GM18861 (cell line): Measurements from ENCODE around the gene IMP4.
"Not testable (repeated sequence)": the region's sequence is repeated elsewhere in the genome, so short reads cannot be mapped to it uniquely, and the experiment has no call there.

Experiments
- ATAC-seq: cut with Tn5 transposase; IDR thresholded peaks from one replicate; pipeline ENCODE4 v1.9.1; 2021; ENCODE audit not compliant: unreplicated experiment

IMP4 gene, protein sequence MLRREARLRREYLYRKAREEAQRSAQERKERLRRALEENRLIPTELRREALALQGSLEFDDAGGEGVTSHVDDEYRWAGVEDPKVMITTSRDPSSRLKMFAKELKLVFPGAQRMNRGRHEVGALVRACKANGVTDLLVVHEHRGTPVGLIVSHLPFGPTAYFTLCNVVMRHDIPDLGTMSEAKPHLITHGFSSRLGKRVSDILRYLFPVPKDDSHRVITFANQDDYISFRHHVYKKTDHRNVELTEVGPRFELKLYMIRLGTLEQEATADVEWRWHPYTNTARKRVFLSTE

GRCh38 chr2:130342533-130343275, at the start of gene IMP4:
IMP4 (plus strand) TSS chr2:130342897; CDS start chr2:130342933, 36 bp downstream.
- ATAC-seq, result peak; percentile 75

- no peak for ATAC-seq
These were observed 42.3 kb upstream of the IMP4 start for GRCh38 chr2:130300258-130300969.

- no peak for ATAC-seq
These were observed 41.7 kb upstream of the IMP4 start for GRCh38 chr2:130300970-130301348.

- ATAC-seq, result no peak
These were observed 40.4 kb upstream of the IMP4 start for GRCh38 chr2:130302164-130302886.

DNA sequence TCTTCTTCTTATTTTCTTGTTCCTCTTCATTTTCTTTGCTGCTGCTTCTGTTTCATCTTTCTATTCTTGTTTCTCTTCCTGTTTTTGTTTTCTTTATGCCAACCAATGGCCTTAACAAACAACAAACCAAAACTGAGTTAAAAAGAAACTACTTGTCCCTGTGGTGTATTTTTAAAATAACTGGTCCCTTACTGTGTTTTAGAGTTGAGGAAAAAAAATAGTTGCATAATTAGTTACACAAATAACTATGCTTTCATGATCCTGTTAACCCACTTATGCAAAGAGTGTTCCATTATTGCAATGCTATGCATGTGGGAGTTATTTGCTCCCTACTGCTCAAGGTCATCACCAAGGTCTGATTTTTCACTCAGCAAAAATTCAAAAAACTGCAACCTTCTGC, 39.5 kb upstream of the IMP4 start:
- peak; percentile 71 for ATAC-seq

DNA sequence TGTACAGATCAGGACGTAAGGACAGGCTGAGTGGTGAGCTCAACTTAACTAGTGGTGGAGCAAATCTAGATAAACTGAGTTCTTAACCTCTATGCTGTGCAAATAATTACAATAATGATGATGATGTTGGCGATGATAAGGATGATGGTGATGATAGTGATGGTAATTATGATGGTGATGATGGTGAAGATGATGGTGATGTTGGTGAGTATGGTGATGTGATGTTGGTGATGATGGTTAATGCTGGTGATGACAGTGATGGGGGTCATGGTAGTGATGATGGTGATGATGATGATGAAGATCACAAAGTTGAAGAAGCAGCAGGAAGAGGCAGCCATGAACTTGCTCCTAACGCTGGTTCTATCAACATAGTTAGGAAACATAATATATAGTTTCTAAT, 38.0 kb upstream of the IMP4 start:
- ATAC-seq, result no peak

- no peak for ATAC-seq
These were observed 34.8 kb upstream of the IMP4 start for GRCh38 chr2:130307850-130308249.

DNA sequence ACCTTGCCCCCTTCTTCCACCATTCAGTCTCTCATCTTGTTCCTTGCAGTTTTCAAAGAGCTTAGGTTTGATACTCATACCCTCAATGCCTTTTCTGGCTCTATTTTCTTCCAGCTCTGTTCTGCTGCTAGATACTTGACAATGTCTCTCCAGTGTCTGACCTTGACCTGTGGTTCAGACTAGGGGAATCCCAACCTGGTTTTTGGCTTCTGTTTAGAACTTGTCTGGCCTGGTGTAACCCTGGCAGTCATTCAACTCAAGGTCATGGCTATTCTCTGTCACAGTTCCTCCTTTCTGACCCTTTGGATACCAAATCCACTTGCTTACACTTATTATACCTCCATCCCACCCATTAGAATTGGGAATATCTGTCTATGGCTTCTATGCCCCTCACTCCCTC, 31.8 kb upstream of the IMP4 start:
- ATAC-seq, result no peak

DNA sequence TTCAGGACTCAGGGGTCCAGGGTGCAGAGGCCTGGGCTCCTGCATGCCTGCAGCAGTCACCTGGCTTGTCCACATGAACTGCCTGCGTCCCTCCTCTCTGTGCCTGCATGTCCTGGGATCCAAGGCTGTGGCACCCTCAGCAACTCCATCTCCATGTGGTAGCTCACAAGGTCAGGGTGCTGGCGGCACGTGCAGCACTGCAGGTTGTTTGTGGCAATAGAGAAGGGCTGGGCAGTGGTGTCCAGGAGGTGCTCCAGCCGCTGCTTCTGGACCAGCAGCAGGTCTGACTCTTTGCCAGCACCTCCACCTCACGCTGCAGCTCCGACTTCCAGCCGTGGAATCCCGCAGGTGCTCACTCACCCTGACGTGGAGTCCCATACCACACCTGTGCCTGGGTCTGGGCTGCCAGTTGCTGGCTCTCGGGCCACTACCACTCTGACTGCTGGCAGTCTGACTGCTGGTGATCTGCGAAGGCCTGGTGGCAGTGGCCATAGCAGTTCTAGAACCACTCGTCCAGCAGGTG, 28.8 kb upstream of the IMP4 start:
- no peak for ATAC-seq

DNA sequence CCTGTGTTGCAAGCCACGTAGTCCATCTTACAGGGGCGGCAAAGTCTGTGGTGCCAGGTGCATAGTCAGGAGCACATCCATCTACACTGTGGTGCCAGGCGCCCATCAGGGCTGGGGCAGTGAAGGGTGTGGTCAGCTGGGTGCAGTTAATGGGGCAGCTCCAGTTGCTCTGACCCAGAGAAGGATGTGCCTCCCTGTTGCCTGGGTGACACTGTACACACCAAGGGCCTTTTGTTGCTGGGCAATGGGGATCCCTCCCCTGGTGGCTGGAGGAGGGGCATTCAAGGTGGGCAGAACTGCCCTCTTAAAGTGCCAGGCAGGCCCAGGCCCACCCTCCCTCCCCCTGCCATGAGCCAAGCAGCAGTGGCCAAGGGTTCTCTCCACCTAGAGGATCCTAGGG, 28.3 kb upstream of the IMP4 start:
- ATAC-seq, result no peak

DNA sequence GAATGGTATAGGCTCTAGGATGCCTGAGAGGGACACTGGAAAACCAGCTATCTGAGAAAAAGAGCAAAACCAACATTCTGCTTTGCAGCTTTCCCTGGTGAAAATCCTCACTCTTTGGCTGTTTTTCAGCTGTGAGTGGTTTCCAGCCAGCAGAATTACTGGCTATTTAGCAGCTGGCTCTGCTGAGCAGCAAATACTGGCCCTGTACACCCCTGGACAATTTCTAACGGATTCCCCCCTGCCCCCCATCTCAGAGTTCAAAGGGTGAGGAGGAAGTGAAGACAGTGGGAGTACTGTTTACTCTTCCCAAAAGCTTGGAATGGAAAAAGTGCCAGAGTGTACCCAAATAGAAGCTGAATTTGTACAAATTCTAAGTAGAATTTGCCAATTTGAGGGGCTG, 26.1 kb upstream of the IMP4 start:
- ATAC-seq, result no peak

GRCh38 chr2:130318906-130319305, 23.8 kb upstream of the IMP4 start:
- ATAC-seq, result no peak

GRCh38 chr2:130319536-130319935, 23.2 kb upstream of the IMP4 start:
- no peak for ATAC-seq

GRCh38 chr2:130327703-130328527, 14.8 kb upstream of the IMP4 start:
- ATAC-seq, result no peak

DNA sequence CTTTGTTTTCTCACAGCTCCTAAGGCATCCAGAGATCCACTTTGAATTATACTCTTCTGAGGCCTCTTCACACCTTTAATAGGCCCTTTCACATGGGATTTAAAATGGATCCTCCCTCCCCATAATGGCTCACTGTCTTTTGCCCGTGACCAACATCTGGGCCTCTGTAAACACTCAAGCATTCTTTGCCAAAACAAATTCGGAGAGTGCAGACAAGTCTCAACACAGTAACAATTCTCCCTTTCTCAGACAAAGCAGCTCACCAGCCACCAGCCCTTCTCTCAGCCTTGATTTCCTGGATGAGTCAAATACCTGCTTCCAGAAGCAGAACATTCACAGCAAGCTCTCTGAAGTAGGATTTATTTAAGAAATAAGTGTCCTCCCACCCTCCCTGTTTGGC, 14.0 kb upstream of the IMP4 start:
- ATAC-seq, result no peak

DNA sequence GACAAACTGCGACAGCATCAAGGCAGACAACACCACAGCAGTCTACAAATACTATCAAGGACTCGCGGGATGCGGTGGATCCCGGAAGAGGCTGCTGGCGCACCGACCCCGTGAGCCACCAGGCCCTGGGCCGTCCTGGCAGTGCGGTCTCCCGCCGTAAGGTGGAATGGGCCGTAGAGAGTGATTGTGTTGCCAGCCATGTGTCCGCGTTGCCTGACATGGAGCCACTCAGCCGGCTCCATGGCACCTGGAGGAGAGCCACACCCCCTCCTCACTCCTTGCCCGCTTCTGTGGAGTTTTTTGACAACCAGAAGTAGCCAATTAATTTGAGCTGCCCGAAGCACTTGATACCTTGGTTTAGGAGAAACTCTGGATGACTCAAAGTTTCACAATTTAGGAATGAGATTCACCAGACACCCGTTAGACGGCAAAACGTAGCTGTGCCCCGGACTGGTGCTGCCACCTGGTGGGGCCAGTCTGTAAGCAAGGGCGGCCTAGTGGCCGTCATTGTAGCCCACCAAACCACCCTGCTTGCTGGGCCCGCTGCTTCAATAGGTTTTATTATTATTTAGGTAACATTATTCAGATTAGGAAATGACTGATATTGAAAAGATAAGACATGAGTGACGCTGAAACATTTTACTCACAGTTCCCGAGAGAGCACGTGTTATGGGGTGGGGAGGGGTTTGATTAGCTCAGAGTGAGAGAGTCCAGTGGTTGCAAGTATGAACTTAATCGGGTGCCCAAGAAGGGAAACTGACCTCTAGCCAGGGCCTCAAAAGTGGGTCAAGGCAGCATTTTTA, 10.2 kb upstream of the IMP4 start:
- peak; percentile 84 for ATAC-seq

DNA sequence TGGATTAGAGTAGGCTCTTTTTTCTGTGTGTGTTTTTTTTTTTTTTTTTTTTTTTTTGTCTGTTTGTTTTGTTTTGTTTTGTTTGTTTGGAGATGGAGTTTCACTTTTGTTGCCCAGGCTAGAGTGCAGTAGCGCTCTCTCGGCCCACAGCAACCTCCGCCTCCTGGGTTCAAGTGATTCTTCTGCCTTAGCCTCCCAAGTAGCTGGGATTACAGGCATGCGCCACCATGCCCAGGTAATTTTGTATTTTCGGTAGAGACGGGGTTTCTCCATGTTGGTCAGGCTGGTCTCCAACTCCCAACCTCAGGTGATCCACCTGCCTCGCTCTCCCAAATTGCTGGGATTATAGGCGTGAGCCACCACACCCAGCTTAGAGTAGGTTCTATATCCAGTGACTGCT, 9.4 kb upstream of the IMP4 start:
- not testable (repeated sequence) for ATAC-seq

GRCh38 chr2:130334026-130334425, 8.7 kb upstream of the IMP4 start:
- ATAC-seq, result no peak

DNA sequence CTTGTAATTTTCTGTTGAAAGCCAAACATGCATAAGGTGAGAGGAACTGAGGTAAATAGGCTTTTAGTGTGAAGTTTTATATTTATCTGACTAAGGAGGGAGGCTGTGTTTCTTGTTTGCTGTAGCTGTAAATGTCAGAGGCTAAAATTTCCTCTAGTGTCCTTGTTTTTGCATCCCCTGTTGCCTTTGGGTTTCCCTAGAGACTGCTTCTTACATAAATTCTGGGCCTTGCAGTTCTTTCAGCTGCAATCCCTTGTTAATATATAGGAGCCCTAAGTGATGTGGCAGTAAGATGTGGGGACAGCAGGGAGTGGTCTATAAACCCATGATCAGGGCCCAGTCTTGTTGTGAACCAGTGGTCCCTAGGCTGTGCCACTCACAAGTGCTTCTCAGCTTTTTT, 7.5 kb upstream of the IMP4 start:
- ATAC-seq, result no peak
